Glutamatergic neuron (in vitro differentiated cells): ENCODE measurements around the gene PCGF3. TPM values are rescaled to one million over a fixed set of nuclear protein-coding genes. Genes with fewer than 3 reads are reported as not detected.

ENCODE experiments used
- DNase-seq: peaks from one replicate; pipeline ENCODE4 v3.0.0; 2022
- H3K27ac Mint-ChIP-seq: one replicate; pipeline ENCODE4 v1.8.0; 2020; ENCODE audit warnings: mild to moderate bottlenecking, mixed read lengths, inconsistent platforms; ENCODE audit not compliant: unreplicated experiment
- H3K27me3 Mint-ChIP-seq: one replicate; pipeline ENCODE4 v1.8.0; 2020; ENCODE audit warnings: mild to moderate bottlenecking, moderate library complexity, mixed read lengths, inconsistent platforms; ENCODE audit not compliant: unreplicated experiment
- H3K36me3 Mint-ChIP-seq: one replicate; pipeline ENCODE4 v1.8.0; 2020; ENCODE audit warnings: mild to moderate bottlenecking, mixed read lengths, inconsistent platforms; ENCODE audit not compliant: unreplicated experiment
- H3K4me1 Mint-ChIP-seq: one replicate; pipeline ENCODE4 v1.8.0; 2020; ENCODE audit warnings: mild to moderate bottlenecking, low read depth, mixed read lengths, inconsistent platforms; ENCODE audit not compliant: unreplicated experiment
- H3K4me3 Mint-ChIP-seq: one replicate; pipeline ENCODE4 v1.8.0; 2020; ENCODE audit warnings: mild to moderate bottlenecking, mixed read lengths, inconsistent platforms; ENCODE audit not compliant: unreplicated experiment
- H3K9me3 Mint-ChIP-seq: one replicate; pipeline ENCODE4 v1.8.0; 2020; ENCODE audit warnings: mild to moderate bottlenecking, moderate library complexity, mixed read lengths, inconsistent platforms; ENCODE audit not compliant: unreplicated experiment
- total RNA-seq: library from RNA; stranded (reverse); fragmentation: NEBNext Ultra II Directional; extraction: Animal tissue kit (Norgen Biotek cat#: 25700); gene quantifications from one replicate; pipeline ENCODE4 v1.2.1, GENCODE V29; 2021; ENCODE audit not compliant: unreplicated experiment
- TF ChIP-seq, protein P1 (sequence below): fragments of 200-600 bp; sonication (generic); IDR thresholded peaks from one replicate; pipeline ENCODE4 v1.5.0; 2021; ENCODE audit not compliant: partially characterized antibody, unreplicated experiment

PCGF3 gene
- total RNA-seq, 1 donor from 2014 or later, result 122 TPM

DNA sequence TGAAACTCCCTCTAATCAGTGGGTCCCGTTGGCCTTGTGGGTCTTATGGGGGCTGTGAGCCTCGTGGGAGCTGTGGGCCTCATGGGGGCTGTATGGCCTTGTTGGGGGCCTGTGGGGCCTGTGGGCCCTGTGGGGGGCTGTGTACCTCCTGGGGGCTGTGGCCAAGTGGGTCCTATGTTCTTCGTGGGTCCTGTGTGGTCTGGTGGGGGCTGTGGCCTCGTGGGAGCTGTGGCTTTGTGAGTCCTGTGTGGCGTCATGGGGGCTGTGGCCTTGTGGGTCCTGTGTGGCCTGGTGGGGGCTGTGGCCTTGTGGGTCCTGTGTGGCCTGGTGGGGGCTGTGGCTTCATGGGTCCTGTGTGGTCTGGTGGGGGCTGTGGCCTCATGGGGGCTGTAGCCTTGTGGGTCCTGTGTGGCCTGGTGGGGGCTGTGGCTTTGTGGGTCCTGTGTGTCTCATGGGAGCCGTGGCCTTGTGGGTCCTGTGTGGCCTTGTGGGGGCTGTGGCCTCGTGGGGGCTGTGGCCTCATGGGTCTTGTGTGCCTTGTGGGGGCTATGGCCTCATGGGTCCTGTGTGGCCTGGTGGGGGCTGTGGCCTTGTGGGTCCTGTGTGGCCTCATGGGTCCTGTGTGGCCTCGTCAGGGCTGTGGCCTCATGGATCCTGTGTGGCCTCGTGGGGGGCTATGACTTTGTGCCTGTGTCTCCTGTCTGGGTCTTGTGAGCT lies 7.4 kb downstream of the PCGF3 start:
- TF ChIP-seq, protein P1, sequence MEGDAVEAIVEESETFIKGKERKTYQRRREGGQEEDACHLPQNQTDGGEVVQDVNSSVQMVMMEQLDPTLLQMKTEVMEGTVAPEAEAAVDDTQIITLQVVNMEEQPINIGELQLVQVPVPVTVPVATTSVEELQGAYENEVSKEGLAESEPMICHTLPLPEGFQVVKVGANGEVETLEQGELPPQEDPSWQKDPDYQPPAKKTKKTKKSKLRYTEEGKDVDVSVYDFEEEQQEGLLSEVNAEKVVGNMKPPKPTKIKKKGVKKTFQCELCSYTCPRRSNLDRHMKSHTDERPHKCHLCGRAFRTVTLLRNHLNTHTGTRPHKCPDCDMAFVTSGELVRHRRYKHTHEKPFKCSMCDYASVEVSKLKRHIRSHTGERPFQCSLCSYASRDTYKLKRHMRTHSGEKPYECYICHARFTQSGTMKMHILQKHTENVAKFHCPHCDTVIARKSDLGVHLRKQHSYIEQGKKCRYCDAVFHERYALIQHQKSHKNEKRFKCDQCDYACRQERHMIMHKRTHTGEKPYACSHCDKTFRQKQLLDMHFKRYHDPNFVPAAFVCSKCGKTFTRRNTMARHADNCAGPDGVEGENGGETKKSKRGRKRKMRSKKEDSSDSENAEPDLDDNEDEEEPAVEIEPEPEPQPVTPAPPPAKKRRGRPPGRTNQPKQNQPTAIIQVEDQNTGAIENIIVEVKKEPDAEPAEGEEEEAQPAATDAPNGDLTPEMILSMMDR, result no peak
- Mint-ChIP-seq H3K4me3 (no peak overlapping the region), H3K27me3 (peaks cover 4% of the 10 kb centered on the region), H3K4me1 (peaks cover 15% of the 10 kb centered on the region), H3K27ac (no peak overlapping the region), H3K36me3 (peaks cover 7% of the 10 kb centered on the region), H3K9me3 (peaks cover 11% of the 10 kb centered on the region)
- no peak for DNase-seq

- TF ChIP-seq, protein P1, result no peak
- Mint-ChIP-seq H3K36me3 (peaks cover 7% of the 10 kb centered on the region), H3K27ac (no peak overlapping the region), H3K27me3 (peaks cover 4% of the 10 kb centered on the region), H3K4me3 (no peak overlapping the region), H3K9me3 (peaks cover 11% of the 10 kb centered on the region), H3K4me1 (peaks cover 10% of the 10 kb centered on the region)
- DNase-seq, result no peak
These were observed 8.5 kb downstream of the PCGF3 start for GRCh38 chr4:714087-714486.

GRCh38 chr4:717601-718320 lies 12.1 kb downstream of the PCGF3 start:
- peak overlapping the region; percentile 26 for H3K4me3 Mint-ChIP-seq
- peaks cover 7% of the 10 kb centered on the region for H3K4me1 Mint-ChIP-seq
- TF ChIP-seq, protein P1, result no peak
- DNase-seq, result no peak
- H3K27me3 Mint-ChIP-seq, result peaks cover 16% of the 10 kb centered on the region
- peak overlapping the region; percentile 56 for H3K27ac Mint-ChIP-seq
- peaks cover 4% of the 10 kb centered on the region for H3K36me3 Mint-ChIP-seq
- peaks cover 13% of the 10 kb centered on the region for H3K9me3 Mint-ChIP-seq

DNA sequence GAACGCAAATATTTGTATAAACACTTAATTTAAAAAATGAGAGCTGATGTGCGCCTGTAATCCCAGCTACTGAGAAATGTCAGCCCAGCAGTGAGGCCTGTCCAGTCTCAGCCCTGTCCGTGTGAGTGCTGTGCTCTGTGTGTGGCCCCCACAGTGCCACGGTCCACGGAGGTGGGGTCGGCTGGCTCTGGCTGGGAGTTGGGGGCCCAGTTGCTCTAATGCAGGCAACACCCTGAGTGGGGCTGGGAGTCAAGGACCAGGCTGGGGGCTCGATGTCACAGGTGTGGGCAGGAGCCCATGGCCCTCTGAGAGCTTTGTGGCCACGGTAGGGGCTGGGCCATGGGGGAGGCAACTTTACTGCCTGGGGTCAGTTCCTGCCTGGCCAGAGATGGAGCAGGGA lies 12.8 kb downstream of the PCGF3 start:
- no peak overlapping the region for H3K27ac Mint-ChIP-seq
- H3K36me3 Mint-ChIP-seq, result peaks cover 4% of the 10 kb centered on the region
- peaks cover 7% of the 10 kb centered on the region for H3K4me1 Mint-ChIP-seq
- H3K4me3 Mint-ChIP-seq, result no peak overlapping the region
- peaks cover 18% of the 10 kb centered on the region for H3K27me3 Mint-ChIP-seq
- DNase-seq, result no peak
- H3K9me3 Mint-ChIP-seq, result peaks cover 19% of the 10 kb centered on the region
- TF ChIP-seq, protein P1, result no peak
